H1 (cell line): ENCODE data around the gene CASQ1.

Source experiments
- CEBPB ChIP-seq: IDR thresholded peaks from 2 replicates; pipeline ENCODE4 v1.6.1; 2012; ENCODE audit warnings: low read depth, low read length
- CTBP2 ChIP-seq: IDR thresholded peaks from 2 replicates; pipeline ENCODE4 v1.7.0; 2011; ENCODE audit warnings: borderline replicate concordance, mild to moderate bottlenecking, moderate library complexity, mixed read lengths, low read length; ENCODE audit not compliant: insufficient read depth, insufficient read length
- EP300 ChIP-seq, 2 experiments: IDR thresholded peaks; 1 replicate in 1 of 2; 2 replicates in 1 of 2; pipeline ENCODE4 v1.6.1; 2011 to 2012; ENCODE audit warnings: low read depth in 2 of 2, low read length in 2 of 2, mild to moderate bottlenecking in 2 of 2, borderline replicate concordance in 1 of 2, inconsistent platforms in 1 of 2, moderate library complexity in 1 of 2
- EZH2 ChIP-seq: fragments of 200-600 bp; sonication (generic); IDR thresholded peaks from 2 replicates; pipeline ENCODE4 v1.7.1; 2012; ENCODE audit warnings: low read depth, mild to moderate bottlenecking, moderate library complexity, low read length, inconsistent platforms; ENCODE audit not compliant: severe bottlenecking
- JUN ChIP-seq: IDR thresholded peaks from 2 replicates; pipeline ENCODE4 v1.6.1; 2011; ENCODE audit warnings: low read depth, mild to moderate bottlenecking, improper control_type of control experiment, low read length
- POLR2A ChIP-seq, 2 experiments: IDR thresholded peaks; 1 replicate in 1 of 2; 2 replicates in 1 of 2; pipeline ENCODE4 v1.6.1; 2011; ENCODE audit warnings: low read depth in 2 of 2, low read length in 2 of 2, mild to moderate bottlenecking in 2 of 2; ENCODE audit errors: control extremely low read depth in 1 of 2
- RXRA ChIP-seq: IDR thresholded peaks from 2 replicates; pipeline ENCODE4 v1.6.1; 2011; ENCODE audit warnings: low read depth, mild to moderate bottlenecking, low read length, moderate library complexity; ENCODE audit not compliant: insufficient read depth
- SIN3A ChIP-seq, 2 experiments: IDR thresholded peaks in 1 of 2; conservative IDR thresholded peaks in 1 of 2; 2 replicates each; pipeline ENCODE4 v1.6.1; 2011 to 2012; ENCODE audit warnings: low read length in 2 of 2, improper control_type of control experiment in 1 of 2, low read depth in 1 of 2, mild to moderate bottlenecking in 1 of 2
- TBP ChIP-seq: IDR thresholded peaks from 2 replicates; pipeline ENCODE4 v1.6.1; 2011; ENCODE audit warnings: low read depth, low read length, improper control_type of control experiment
- YY1 ChIP-seq: IDR thresholded peaks from 2 replicates; pipeline ENCODE4 v1.6.1; 2011; ENCODE audit warnings: low read depth, mild to moderate bottlenecking, low read length
- TF ChIP-seq, protein P1 (sequence below), 3 experiments: IDR thresholded peaks; 1 replicate in 2 of 3; 2 replicates in 1 of 3; pipeline versions ENCODE4 v1.5.1 to v1.6.1; 2011; ENCODE audit warnings: low read length in 3 of 3, mild to moderate bottlenecking in 3 of 3, inconsistent platforms in 2 of 3, low read depth in 1 of 3, moderate library complexity in 1 of 3; ENCODE audit not compliant: insufficient read depth in 1 of 3; ENCODE audit errors: control extremely low read depth in 1 of 3

DNA sequence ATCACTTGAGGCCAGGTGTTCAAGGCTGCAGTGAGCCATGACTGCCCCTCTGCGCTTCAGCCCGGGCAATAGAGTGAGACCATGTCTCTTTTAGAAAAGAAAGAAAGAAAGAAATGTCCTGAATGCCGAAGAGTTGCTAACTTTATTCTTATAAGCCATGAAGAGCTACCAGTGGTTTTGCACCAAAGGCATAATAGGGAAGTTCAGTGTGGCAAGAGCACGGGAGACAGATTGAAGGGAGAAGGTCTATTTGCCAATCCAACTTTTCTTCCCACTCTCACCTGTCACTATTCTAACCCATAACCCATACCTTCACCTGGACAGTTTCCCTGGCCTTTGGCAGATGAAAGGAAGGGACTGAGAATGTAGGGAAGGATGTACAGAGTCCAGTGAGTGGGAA, 10.4 kb downstream of the CASQ1 start:
- TF ChIP-seq TBP (no peak), JUN (no peak), POLR2A (IDR thresholded peaks at IDR 0.05; ENCODE audit: control extremely low read depth in 1 of 2, low read depth in 2 of 2, low read length in 2 of 2) (no peak), SIN3A (conservative IDR thresholded peaks at IDR 0.05 in 1 of 2, IDR thresholded peaks at IDR 0.05 in 1 of 2; ENCODE audit: low read depth in 1 of 2, low read length in 2 of 2) (no peak), YY1 (no peak), CTBP2 (no peak), RXRA (no peak), CEBPB (no peak), EP300 (IDR thresholded peaks at IDR 0.05; ENCODE audit: borderline replicate concordance in 1 of 2, low read depth in 2 of 2, low read length in 2 of 2) (no peak), EZH2 (no peak)
- TF ChIP-seq, protein P1, sequence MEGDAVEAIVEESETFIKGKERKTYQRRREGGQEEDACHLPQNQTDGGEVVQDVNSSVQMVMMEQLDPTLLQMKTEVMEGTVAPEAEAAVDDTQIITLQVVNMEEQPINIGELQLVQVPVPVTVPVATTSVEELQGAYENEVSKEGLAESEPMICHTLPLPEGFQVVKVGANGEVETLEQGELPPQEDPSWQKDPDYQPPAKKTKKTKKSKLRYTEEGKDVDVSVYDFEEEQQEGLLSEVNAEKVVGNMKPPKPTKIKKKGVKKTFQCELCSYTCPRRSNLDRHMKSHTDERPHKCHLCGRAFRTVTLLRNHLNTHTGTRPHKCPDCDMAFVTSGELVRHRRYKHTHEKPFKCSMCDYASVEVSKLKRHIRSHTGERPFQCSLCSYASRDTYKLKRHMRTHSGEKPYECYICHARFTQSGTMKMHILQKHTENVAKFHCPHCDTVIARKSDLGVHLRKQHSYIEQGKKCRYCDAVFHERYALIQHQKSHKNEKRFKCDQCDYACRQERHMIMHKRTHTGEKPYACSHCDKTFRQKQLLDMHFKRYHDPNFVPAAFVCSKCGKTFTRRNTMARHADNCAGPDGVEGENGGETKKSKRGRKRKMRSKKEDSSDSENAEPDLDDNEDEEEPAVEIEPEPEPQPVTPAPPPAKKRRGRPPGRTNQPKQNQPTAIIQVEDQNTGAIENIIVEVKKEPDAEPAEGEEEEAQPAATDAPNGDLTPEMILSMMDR (IDR thresholded peaks at IDR 0.05; ENCODE audit: control extremely low read depth in 1 of 3, insufficient read depth in 1 of 3, low read depth in 1 of 3, low read length in 3 of 3) = no peak
